Keratinocyte (primary cell): ENCODE measurements around the gene SLCO3A1. TPM values are rescaled to one million over a fixed set of nuclear protein-coding genes. Genes with fewer than 3 reads are reported as not detected.

Experiments
- DNase-seq: peaks from one replicate; pipeline ENCODE4 v3.0.0-alpha.2; 2011; ENCODE audit warnings: low read depth, missing footprints, low spot score
- FAIRE-seq: peaks from 2 replicates; lab custom pipeline; 2011; peaks lifted over from hg19 to GRCh38; lab: Jason Lieb, UNC
- H2AFZ ChIP-seq: 2 replicates; pipeline ENCODE4 v1.6.0; 2012; ENCODE audit warnings: low read length, control low read depth, inconsistent platforms; ENCODE audit not compliant: control insufficient read depth
- H3K27ac ChIP-seq: 2 replicates; pipeline ENCODE4 v1.5.1; 2011; ENCODE audit warnings: low read length; ENCODE audit not compliant: control insufficient read depth, insufficient read depth
- H3K27me3 ChIP-seq: 3 replicates; pipeline ENCODE4 v1.6.0; 2011; ENCODE audit warnings: low read length; ENCODE audit not compliant: control insufficient read depth, insufficient read depth; ENCODE audit errors: extremely low read depth
- H3K36me3 ChIP-seq, 2 experiments: 2 replicates in 1 of 2; 3 replicates in 1 of 2; pipeline ENCODE4 v1.5.1; 2011; ENCODE audit warnings: low read length in 2 of 2, mild to moderate bottlenecking in 1 of 2; ENCODE audit not compliant: control insufficient read depth in 2 of 2, insufficient read depth in 2 of 2; ENCODE audit errors: extremely low read depth in 1 of 2
- H3K4me1 ChIP-seq: 3 replicates; pipeline ENCODE4 v1.5.1; 2011; ENCODE audit warnings: low read length; ENCODE audit not compliant: control insufficient read depth, insufficient read depth; ENCODE audit errors: extremely low read depth
- H3K4me2 ChIP-seq: 3 replicates; pipeline ENCODE4 v1.6.0; 2011; ENCODE audit warnings: low read depth, low read length; ENCODE audit not compliant: control insufficient read depth, insufficient read depth; ENCODE audit errors: extremely low read depth
- H3K4me3 ChIP-seq, 3 experiments: fragments of 200-600 bp in 1 of 3; sonication (generic) in 1 of 3; 2 replicates in 2 of 3; 3 replicates in 1 of 3; pipeline ENCODE4 v1.5.1; 2011 to 2016; ENCODE audit warnings: low read length in 3 of 3, mild to moderate bottlenecking in 3 of 3, control low read depth in 2 of 3, inconsistent platforms in 1 of 3, low read depth in 1 of 3, mixed read lengths in 1 of 3, mixed run types in 1 of 3, moderate library complexity in 1 of 3; ENCODE audit not compliant: control insufficient read depth in 2 of 3, insufficient read depth in 2 of 3; ENCODE audit errors: extremely low read depth in 1 of 3
- H3K79me2 ChIP-seq: 2 replicates; pipeline ENCODE4 v1.6.0; 2012; ENCODE audit warnings: low read length; ENCODE audit not compliant: control insufficient read depth, insufficient read depth
- H3K9ac ChIP-seq: 3 replicates; pipeline ENCODE4 v1.6.0; 2011; ENCODE audit warnings: low read length; ENCODE audit not compliant: control insufficient read depth, insufficient read depth; ENCODE audit errors: extremely low read depth
- H3K9me1 ChIP-seq: 3 replicates; pipeline ENCODE4 v1.6.0; 2011; ENCODE audit warnings: low read length; ENCODE audit not compliant: control insufficient read depth, insufficient read depth; ENCODE audit errors: extremely low read depth
- H3K9me3 ChIP-seq: 2 replicates; pipeline ENCODE4 v1.5.1; 2012; ENCODE audit warnings: low read depth, low read length; ENCODE audit not compliant: control insufficient read depth
- H4K20me1 ChIP-seq: 3 replicates; pipeline ENCODE4 v1.6.0; 2011; ENCODE audit warnings: low read length; ENCODE audit not compliant: control insufficient read depth, insufficient read depth; ENCODE audit errors: extremely low read depth
- EZH2 ChIP-seq: IDR thresholded peaks from one replicate; pipeline ENCODE4 v1.6.1; 2012; ENCODE audit warnings: inconsistent platforms, mild to moderate bottlenecking, low read length, moderate library complexity
- dilution Hi-C: fragments of 300-500 bp; cut with MboI; formaldehyde crosslinking; loops from one replicate; pipeline ENCODE4 v1.7.0; 2020; ENCODE audit warnings: low sequenced_read_pairs; ENCODE audit not compliant: extremely low pct_ligation_motif_present
- polyA plus RNA-seq, 5 experiments: library from polyadenylated mRNA; depleted of rRNA in 3 of 5; stranded (reverse) in 3 of 5; stranded (forward) in 1 of 5; unstranded in 1 of 5; fragments of >200 nt; gene quantifications; 1 replicate in 1 of 5; 2 replicates in 3 of 5; 3 replicates in 1 of 5; pipeline versions ENCODE4 v1.2.1 to v1.2.3, GENCODE V29; 2011 to 2012; ENCODE audit warnings: missing spikeins in 2 of 5, low read depth in 1 of 5, low replicate concordance in 1 of 5
- TF ChIP-seq, protein P1 (sequence below), 3 experiments: IDR thresholded peaks in 1 of 3; conservative IDR thresholded peaks in 1 of 3; optimal IDR thresholded peaks in 1 of 3; 2 replicates in 2 of 3; 3 replicates in 1 of 3; pipeline versions ENCODE3 to v1.5.1; 2011; ENCODE audit warnings: low read length in 3 of 3, mild to moderate bottlenecking in 3 of 3, moderate library complexity in 2 of 3, control low read depth in 1 of 3, inconsistent platforms in 1 of 3; ENCODE audit not compliant: insufficient read depth in 2 of 3; ENCODE audit errors: extremely low read depth in 1 of 3

Gene SLCO3A1
- polyA plus RNA-seq, 1 donor (not counting 4 experiments of a cell fraction or from before 2014, with no cell fraction given) = 21.3 TPM

DNA sequence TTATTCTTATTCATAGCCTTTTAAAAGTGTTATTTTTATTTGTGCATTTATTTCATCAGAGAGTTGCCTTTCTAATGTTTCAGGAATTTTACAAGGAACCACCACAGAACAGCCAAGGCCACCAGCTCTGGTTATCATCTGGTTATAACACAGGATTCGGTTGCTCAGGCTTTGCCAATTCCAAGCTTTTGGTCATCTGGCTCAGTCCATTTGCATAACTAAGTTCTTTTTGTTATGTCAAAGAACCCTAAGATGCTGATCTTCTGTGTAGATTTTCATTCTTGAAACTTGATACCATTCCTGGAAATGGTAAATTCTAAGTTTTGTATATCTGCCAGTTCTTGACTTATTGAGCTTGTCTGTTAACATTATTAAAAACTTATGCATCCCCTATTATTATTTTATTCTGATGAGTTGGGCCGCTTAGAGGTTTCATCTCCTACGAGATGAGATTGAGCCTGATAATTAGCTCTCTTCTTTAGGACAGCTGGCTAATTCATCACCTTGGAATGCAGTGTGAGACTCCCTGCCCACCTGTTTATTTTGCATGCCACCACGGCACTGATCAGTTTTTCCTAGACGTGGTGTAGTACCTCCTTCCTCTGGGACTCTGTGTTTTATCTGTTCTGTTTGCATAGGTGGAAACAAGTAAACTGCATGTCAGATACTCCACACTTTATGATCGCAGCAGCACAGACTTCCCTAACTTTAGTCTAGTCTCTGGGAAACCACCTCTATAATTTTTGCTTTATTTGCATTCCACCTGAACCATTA lies 264.8 kb downstream of the SLCO3A1 start:
- Histone ChIP-seq H3K9ac (no peak overlapping the region), H3K27me3 (no peaks in the 10 kb centered on the region), H2AFZ (no peak overlapping the region), H4K20me1 (no peaks in the 10 kb centered on the region), H3K4me2 (no peak overlapping the region), H3K27ac (no peak overlapping the region), H3K9me3 (no peaks in the 10 kb centered on the region), H3K4me1 (peaks cover 4% of the 10 kb centered on the region), H3K36me3 (no peaks in the 10 kb centered on the region), H3K9me1 (no peaks in the 10 kb centered on the region), H3K4me3 (no peak overlapping the region), H3K79me2 (no peaks in the 10 kb centered on the region)
- dilution Hi-C loops = no loop called here
- TF ChIP-seq, protein P1, sequence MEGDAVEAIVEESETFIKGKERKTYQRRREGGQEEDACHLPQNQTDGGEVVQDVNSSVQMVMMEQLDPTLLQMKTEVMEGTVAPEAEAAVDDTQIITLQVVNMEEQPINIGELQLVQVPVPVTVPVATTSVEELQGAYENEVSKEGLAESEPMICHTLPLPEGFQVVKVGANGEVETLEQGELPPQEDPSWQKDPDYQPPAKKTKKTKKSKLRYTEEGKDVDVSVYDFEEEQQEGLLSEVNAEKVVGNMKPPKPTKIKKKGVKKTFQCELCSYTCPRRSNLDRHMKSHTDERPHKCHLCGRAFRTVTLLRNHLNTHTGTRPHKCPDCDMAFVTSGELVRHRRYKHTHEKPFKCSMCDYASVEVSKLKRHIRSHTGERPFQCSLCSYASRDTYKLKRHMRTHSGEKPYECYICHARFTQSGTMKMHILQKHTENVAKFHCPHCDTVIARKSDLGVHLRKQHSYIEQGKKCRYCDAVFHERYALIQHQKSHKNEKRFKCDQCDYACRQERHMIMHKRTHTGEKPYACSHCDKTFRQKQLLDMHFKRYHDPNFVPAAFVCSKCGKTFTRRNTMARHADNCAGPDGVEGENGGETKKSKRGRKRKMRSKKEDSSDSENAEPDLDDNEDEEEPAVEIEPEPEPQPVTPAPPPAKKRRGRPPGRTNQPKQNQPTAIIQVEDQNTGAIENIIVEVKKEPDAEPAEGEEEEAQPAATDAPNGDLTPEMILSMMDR (optimal IDR thresholded peaks at IDR 0.05 in 1 of 3, IDR thresholded peaks at IDR 0.05 in 1 of 3, conservative IDR thresholded peaks at IDR 0.05 in 1 of 3; ENCODE audit: extremely low read depth in 1 of 3, insufficient read depth in 2 of 3, low read length in 3 of 3) = no peak
- no peak for TF ChIP-seq EZH2
- DNase-seq (no peak), FAIRE-seq (no peak)

DNA sequence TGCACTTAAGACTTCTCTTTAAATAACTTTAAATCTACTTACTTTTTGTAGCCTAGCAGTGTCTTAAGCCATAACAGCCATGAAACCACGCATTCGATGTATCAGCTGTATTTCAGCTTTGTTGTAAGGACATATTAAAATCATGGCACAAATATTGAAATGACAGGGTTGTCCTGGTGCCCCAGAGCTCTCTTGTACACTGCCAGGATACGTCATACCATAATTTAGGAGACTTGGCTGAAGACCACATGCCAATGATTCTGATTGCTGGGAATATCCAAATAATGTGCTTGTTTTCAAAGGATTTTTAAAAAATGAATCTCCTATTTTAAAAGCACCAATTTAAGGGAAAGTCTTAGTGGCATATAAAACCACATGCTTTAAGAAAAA lies 265.4 kb downstream of the SLCO3A1 start:
- Histone ChIP-seq H3K79me2 (no peaks in the 10 kb centered on the region), H3K36me3 (no peaks in the 10 kb centered on the region), H2AFZ (no peak overlapping the region), H4K20me1 (no peaks in the 10 kb centered on the region), H3K9me1 (no peaks in the 10 kb centered on the region), H3K9ac (no peak overlapping the region), H3K9me3 (no peaks in the 10 kb centered on the region), H3K4me3 (no peak overlapping the region), H3K27me3 (no peaks in the 10 kb centered on the region), H3K27ac (no peak overlapping the region), H3K4me1 (peaks cover 4% of the 10 kb centered on the region), H3K4me2 (no peak overlapping the region)
- FAIRE-seq (no peak), DNase-seq (no peak)
- TF ChIP-seq, protein P1 (optimal IDR thresholded peaks at IDR 0.05 in 1 of 3, IDR thresholded peaks at IDR 0.05 in 1 of 3, conservative IDR thresholded peaks at IDR 0.05 in 1 of 3; ENCODE audit: extremely low read depth in 1 of 3, insufficient read depth in 2 of 3, low read length in 3 of 3) = no peak
- TF ChIP-seq EZH2 = no peak
- dilution Hi-C loops = no loop called here
